GM18517 (cell line): ENCODE data around the gene HDAC5.

ENCODE experiments used
- ATAC-seq: cut with Tn5 transposase; IDR thresholded peaks from one replicate; pipeline ENCODE4 v1.9.1; 2021; ENCODE audit warnings: mild to moderate bottlenecking, moderate library complexity; ENCODE audit not compliant: unreplicated experiment

Gene HDAC5

DNA sequence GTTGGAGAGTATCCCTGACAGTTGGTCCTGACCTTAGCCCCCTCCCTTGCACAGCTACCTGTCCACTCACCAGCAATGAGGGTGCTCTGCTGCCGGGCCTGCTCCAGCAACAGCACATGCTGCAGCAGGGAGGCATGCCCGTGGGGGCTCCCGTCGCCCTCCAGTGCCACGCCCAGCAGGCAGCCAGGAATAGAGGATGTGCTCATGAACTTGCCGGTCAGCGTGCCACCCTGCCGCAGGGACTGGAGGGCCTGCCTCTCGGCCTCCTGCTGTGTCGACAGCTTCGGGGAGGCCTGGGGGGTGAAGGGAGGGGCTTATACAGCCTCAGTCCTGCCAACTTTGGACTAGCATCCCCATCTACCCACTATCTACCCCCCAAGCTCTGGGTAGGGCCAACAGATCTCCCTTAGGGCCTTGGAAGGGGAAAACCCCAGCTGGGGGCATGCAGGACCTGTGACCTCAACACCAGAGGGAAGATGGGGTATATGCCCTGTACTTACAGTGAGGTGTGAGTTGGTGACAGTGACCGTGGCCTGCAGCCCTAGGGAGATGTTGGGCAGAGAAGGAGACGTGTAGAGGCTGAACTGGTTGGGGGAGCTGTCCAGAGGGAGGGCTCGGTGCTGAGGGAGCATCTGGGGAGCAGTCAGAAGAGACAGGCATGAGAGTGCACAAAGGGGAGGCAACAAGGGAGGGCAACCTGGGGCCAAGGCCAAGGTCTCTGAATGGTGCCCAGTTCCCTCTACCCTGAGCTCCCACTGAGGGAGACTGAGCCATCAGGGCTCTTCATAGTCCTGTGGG is 32.0 kb downstream of the HDAC5 start:
- no peak for ATAC-seq

DNA sequence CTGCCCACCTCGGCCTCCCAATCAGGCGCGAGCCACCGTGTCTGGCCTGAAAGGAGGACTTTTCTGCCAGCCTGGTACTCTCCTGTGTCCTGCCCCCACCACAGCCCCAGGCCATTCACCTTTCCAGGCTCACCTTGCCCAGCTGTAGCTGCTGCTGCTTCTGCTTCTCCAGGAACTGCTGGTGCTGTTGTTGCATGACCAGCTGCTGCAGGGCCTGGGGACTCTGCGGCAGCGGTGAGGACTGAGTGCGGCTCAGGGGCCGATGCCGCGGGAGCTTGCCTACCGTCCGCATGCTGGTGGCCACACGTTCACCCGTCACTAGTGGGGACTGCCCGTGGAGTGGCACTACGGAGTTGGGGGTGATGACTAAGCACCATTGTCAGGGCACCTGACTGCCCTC is 35.2 kb downstream of the HDAC5 start:
- no peak for ATAC-seq

DNA sequence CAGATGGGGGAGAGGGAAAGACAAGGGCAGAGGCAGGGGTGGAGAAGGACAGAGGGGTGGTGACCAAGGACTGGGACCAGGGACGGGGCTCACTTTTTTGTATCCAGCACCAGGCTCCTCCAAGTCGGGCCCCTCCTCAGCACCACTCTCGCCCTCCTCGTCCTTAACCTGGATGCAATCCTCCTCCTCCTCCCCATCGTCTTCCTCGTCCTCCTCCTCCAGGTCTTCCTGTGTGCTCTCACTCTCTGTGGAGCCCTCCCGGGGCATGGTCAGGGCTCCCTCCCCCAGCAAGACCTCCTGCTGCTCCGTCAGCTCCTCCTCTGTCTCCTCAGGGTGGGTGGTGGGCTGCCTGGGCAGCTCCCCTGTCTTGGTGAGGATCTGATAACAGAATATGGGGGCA is 36.1 kb downstream of the HDAC5 start:
- no peak for ATAC-seq

DNA sequence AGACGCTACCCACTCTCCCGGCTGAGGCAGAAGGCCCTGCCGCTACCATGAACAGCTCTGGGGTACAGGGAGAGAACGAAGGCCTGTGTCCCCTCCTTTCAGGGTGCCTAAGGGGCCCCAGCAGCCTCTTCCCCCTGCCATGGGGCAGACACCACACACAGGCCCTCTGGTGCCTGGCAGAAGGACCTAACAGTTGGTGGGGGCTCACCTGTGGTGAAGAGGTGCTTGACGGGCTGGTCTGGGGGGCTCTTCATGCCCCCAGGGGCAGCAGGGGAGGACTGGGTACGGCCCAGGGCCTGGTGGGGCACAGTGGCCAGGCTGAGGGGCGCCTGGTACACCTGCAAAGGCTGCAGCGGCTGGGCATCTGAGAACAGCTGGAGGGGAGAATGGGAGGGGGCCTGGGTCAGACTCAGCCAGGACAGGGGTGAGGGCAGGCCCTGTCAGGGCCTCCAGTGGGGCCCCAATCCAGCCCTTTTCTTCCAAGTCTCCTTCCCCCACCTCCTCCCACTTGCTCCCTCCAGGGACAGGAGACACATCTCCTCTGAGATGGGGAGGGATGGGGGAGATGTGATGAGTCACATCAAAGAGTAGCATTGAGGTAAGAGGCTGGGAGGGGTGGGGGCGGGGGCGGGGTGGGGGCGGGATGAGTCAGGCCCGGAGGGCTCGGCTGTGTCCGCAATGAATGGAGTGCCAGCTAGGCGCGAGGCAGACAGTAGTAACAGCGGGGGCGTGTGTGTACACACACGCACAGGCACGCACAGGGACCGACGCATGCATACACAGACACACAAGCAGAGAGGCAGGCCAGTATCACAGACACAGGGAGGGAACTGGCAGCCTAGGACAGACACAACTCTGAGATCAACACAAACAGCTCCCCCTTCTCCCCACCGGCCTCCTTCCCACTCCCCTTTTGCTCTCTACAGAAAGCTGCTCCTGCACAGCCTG is 36.8 kb downstream of the HDAC5 start:
- no peak for ATAC-seq

DNA sequence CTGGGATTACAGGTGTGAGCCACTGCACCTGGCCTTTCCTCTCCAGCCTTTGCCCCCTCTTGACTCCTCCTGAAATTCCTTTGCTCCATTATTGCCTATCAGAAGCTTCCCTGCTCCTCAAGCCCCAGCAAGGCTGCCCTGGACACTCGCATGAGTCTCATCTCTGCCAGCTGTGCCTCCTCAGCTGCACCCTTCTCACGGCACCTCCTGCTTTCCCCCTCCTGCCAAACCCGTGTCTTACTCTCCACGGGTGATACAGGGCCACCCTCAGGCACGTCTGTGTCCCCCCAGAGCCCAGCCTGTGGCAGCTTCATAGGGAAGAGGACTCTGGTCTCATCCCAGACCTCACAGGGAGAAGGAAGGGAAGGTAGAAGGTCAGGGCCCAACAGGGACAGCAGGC is 37.5 kb downstream of the HDAC5 start:
- ATAC-seq, result no peak

DNA sequence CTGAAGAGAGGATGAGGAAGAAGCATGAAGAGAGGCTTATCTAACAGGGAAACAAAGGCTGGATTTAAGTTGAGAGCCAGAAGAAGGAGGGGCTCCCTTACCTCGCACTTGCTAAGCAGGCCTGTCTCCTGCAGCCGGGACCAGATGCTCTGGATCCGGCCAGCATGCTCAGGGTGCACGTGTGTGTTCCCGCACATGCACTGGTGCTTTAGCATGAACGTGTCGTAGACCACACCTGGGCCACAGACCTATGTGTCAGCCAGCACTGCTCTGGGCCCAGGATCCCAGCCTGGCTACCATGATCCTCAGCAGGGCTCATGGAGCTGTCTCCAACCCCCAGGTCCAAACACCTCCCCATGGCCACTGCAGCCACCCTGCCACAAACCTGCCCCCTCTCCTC is 38.5 kb downstream of the HDAC5 start:
- ATAC-seq, result no peak

DNA sequence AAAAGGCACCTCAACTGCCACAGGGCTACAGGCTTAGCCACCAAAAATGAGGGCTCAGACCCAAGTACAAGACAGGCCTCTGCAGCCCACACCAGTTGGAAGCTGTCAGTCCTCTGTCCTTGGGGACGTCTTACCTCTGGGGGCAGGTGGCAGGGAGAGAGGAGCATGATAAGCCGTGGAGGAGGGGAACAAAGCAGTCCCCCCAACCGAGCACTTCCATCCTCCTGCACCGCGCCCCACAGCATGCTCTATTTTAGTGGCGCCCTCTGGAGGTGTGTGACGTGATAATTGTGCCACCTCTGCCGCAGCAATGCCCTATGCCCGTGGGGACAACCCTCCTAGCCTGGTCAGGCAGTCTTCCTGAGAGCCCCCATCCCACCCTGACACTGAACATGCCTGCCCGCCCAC is 39.3 kb downstream of the HDAC5 start:
- ATAC-seq, result no peak

DNA sequence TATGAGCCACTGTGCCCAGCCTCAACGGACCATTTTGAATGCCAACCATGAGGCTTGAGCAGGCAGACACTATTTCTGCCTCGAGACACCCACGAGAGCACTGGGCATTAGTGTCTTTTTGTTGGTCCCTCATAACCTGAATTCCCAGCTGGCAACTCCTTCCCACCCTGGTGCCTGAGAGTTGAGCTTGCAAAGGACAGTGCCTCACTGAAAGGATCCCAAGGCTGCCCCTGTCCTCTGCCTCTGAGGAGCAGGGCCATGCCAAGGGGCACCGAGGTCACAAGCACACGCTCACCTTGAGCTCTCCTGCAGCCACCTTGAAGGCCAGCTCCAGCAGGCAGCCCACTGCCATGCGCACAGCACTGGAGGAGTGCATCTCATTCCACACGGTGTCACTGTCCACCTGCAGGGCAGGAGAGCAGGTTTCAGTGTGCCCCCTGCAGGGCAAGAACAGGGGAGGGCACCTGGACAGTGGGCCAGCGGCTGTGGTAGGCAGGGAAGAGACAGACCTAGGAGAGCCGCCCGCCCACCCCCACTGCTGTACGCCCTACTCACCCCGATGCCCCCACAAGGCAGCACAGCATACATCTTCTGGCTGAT is 40.1 kb downstream of the HDAC5 start:
- ATAC-seq, result no peak

DNA sequence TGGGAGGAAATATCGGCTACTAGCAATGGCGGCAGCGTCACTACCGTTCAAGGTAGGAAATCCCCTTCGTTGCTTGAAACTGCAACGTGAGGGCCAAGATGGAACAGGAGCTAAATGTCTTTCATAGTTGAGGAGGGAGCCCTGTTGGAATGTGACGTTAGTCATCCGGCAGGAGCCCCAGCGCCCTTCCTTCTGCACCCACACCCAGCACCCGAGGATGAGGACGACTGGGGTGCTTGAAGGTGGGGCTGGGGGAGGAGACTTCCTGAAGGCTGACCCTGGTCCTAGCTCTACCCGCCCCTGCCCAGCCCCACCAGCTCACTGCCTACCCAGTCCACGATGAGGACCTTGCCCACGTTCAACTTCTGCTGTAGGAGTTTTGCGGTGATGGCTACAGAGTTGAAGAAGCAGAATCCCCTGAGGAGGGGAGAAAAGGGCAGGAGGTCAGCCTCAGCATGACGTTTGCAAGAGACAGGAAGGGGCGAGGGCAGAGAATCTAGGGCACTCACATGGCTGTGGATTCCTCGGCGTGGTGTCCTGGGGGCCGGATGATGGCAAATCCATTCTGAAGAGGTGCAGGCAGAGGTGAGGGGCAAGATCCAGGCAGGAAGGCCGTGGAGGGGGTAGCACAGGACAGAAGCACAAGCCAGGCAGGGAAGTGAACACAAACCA is 41.0 kb downstream of the HDAC5 start:
- ATAC-seq, result no peak

DNA sequence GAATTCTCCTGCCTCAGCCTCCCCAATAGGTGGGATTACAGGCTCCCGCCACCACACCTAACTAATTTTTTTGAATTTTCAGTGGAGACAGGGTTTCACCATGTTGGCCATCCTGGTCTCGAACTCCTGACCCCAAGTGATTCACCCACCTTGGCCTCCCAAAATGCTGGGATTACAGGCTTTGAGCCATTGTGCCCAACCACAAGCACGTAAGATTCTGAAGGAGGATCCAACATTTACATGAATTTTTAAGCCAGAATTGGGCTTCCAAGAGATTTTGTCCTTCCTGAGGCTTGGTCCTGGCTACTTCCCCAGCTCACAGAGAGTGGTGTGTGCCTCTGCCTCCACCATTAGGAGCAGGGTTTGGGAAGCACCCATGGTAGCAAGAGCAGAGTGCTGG is 41.8 kb downstream of the HDAC5 start:
- no peak for ATAC-seq

DNA sequence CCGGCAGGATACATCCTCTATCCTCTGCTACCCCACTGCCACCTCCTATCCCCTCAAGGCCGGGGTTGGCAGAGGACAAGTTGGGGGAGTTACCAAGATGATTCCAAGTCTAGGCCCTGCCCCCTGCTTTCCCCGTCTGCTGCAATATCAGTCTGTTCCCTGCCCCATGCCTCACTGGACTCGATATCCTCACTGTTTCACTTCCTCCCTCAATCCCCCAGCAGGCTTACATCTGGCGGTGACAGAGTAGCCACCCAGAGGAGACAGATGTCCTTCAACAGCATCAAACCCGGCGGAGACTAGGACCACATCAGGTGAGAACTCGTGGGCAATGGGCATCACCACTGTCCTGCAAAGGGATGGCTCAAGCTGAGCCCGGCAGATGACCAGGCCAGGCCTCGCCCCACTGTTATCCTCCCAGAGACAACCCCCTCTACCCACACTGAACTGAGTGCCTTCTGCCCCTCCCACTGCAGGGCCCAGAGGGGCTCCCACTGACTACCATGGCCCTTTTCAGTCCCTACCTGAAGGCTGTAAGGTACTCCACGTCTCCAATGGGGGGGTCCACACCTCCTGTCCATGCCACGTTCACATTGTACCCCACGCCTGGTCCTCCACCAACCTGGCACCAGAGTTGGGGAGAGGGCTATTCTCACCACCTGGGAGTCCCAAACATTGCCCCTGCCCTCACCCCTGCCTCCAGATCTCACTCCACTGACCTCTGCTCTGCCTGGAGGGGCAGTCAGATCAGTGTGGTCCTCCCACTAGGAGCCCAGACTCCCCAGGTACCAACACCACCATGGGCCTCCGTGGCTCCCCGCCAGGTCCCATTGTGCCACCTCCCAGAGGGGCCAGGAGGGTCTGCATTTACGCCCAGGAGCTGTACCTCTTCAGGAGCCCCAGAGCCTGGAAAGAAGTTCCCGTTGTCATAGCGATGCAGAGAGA is 43.3 kb downstream of the HDAC5 start:
- no peak for ATAC-seq

DNA sequence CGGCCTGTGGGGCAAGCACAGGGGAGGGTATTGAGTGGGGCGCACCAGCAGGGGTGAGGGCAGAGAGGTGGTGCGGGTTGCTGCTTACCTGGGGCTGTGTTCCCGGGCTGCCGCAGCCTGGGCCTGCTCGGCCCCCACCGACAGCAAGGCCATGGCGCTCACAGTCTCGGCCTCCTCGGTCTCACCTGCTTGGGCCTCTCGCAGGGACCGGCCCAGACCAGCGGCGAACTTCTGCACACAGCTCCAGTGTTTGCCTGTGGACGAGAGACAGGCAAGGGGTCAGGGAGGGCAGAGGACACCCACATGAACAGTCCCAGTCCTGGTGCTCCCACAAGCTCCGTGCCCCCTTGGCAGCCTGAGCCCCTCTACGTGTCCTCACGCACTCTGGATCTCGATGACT is 45.0 kb downstream of the HDAC5 start:
- no peak for ATAC-seq

DNA sequence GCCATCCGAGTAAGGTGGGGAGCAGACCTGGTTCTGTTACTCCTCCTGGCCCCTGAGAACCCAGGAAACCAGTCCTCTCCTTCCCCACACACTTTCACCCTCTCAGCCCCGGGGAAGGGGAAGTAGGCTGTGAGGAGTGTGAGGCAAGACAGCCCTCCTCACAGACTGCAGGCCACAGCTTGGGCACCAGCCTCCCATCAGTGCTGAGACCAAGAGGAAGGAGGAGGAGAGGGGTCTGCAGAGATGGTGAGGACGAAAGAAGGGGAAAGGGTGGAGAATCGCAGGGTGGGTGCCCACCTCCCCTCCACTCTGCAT is 45.9 kb downstream of the HDAC5 start:
- ATAC-seq, result no peak

DNA sequence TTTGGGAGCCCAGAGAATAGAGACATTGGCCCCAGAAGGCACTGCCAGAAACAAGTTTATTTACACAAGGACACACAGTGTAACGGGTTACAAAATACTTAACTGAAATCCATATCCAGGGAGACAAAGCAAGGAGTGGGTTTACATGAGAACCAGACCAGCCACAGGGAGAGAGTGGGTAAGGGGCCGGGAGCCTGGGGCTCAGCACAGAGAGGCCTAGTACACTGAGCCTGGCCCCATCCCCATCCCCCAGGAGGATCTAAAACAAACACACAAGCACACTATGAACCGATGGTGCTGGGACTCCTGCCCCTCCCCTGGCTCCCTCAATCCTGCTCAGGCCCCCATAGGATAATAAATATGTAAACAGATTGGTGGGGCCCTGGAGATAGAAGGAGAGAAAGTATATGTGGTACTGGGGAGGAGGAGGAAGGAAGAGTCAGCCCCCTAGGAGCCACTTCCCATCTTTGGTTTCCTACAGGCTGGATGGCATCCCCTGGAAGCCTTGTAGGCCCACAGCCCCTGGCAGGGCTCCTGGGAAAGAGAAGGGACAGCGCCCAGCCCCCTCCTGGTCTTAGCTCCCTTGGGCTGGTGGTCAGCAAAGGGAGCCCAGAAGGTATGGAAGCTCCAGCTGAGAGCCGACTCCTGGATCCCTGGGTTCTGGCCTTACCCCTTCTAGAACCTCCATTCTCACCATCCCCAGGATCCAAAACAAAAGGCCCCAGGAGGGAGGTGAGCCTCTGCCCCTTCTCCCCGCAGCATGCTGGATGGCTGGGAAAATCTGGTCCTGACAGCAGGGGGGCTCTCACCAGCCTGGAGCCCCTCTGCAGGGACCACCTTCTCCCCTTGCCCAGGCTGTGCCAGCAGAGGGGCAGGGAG is 46.5 kb downstream of the HDAC5 start:
- no peak for ATAC-seq

DNA sequence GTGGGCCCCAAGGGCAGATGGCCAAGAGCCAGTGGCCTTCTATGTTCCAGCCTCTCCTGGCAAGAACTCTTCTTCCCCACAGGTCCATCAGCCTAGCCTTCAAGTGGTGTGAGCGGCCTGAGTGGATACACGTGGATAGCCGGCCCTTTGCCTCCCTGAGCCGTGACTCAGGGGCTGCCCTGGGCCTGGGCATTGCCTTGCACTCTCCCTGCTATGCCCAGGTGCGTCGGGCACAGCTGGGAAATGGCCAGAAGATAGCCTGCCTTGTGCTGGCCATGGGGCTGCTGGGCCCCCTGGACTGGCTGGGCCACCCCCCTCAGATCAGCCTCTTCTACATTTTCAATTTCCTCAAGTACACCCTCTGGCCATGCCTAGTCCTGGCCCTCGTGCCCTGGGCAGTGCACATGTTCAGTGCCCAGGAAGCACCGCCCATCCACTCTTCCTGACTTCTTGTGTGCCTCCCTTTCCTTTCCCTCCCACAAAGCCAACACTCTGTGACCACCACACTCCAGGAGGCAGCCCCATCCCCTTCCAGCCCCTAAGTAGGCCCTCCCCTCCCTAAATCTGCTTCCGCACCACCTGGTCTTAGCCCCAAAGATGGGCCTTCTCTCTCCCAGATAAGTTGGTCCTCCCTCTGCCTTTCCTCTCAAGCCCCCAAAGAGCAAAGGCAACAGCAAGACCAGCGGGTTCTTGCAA is 47.7 kb downstream of the HDAC5 start:
- ATAC-seq, result no peak

DNA sequence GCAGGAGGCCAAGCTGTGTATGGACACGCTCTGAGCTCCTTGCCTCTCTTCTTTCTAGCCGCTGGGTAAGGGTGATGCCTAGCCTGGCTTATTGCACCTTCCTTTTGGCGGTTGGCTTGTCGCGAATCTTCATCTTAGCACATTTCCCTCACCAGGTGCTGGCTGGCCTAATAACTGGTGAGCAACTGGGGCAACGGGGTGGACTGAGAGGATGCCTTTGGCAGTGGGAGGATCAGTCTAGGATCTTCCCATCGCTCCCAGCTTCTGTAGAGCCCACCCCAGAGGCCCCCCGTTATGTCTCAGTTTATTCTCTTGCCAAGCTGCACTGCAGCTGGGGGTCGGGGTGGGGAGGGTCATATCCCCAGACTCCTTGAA is 48.5 kb downstream of the HDAC5 start:
- ATAC-seq, result no peak

DNA sequence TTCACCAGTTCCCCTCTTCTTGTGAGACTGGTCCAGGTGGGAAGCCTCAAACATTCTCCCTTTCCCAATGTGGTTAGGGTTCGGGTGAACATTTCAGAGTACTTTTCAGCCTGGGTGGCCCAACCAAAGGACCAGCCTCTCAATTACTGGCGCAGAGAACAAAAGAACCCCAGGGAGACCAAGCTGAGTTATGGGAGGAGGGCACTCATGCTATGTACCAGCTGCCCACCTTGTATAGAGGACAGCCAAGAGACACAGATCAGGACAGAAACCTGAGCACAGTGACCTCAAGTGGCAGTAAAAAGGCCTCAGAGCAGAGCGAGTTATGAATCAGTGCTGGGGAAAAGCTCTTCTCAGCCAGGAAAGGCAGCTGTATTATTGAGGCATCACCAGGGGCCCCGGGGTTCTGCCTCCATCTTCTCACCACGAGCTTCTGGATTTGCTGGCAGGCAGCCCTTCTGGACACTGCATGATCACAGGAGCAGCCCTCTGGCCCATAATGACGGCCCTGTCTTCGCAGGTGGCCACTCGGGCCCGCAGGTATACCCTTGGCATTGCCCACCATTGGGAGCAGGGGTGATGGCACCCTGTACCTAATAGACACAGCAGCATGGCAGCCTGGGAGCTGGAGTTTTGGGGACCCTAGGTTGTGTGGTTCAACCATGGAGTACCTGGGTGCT is 49.1 kb downstream of the HDAC5 start:
- no peak for ATAC-seq

DNA sequence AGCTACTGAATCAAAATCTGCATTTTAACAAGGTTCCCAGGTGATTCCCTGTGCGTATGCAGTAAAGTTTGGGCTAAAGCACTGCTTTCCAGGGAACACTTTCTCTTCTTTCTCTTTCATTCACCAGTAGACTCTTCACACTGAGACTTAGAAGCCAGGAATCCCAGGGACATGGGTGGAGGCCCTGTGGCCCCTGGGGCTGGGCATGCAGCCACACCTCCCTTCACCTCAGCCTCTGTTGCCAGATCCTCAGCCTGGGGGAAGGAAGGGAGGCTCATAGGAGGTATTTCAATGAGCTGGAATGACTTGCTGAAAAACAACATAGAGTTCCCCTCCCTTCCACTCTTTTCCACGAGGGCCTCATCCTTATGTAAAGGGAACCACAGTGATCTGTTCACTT is 51.7 kb downstream of the HDAC5 start:
- no peak for ATAC-seq
